NCI-H2227 (cell line): ENCODE results near the gene MAD1L1.

Experiments
- DNase-seq: peaks from one replicate; lab custom pipeline; 2025; ENCODE audit not compliant: unreplicated experiment; lab: John Stamatoyannopoulos, UW

Gene MAD1L1

GRCh38 chr7:1811850-1812508 is 420.8 kb downstream of the MAD1L1 start:
- DNase-seq, result no peak

- no peak for DNase-seq
Observed at GRCh38 chr7:1810961-1811849, 421.5 kb downstream of the MAD1L1 start.

- DNase-seq, result no peak
Observed at GRCh38 chr7:1810521-1810920, 422.2 kb downstream of the MAD1L1 start.

GRCh38 chr7:1809601-1810258 is 423.0 kb downstream of the MAD1L1 start:
- no peak for DNase-seq

GRCh38 chr7:1809070-1809469 is 423.7 kb downstream of the MAD1L1 start:
- DNase-seq, result no peak

- no peak for DNase-seq
Observed at GRCh38 chr7:1807821-1808600, 424.7 kb downstream of the MAD1L1 start.

- DNase-seq, result no peak
Observed at GRCh38 chr7:1806354-1806753, 426.4 kb downstream of the MAD1L1 start.

GRCh38 chr7:1804310-1804709 is 428.4 kb downstream of the MAD1L1 start:
- DNase-seq, result no peak

- DNase-seq, result no peak
Observed at GRCh38 chr7:1802899-1803298, 429.8 kb downstream of the MAD1L1 start.

- DNase-seq, result no peak
Observed at GRCh38 chr7:1800902-1801301, 431.8 kb downstream of the MAD1L1 start.

GRCh38 chr7:1798191-1798590 is 434.6 kb downstream of the MAD1L1 start:
- DNase-seq, result no peak

- no peak for DNase-seq
Observed at GRCh38 chr7:1794888-1795542, 437.7 kb downstream of the MAD1L1 start.

- no peak for DNase-seq
Observed at GRCh38 chr7:1787681-1788235, 445.0 kb downstream of the MAD1L1 start.

GRCh38 chr7:1787241-1787640 is 445.5 kb downstream of the MAD1L1 start:
- no peak for DNase-seq

GRCh38 chr7:1785839-1786238 is 446.9 kb downstream of the MAD1L1 start:
- DNase-seq, result no peak

GRCh38 chr7:1781369-1781768 is 451.4 kb downstream of the MAD1L1 start:
- no peak for DNase-seq

GRCh38 chr7:1779445-1779844 is 453.3 kb downstream of the MAD1L1 start:
- no peak for DNase-seq

GRCh38 chr7:1777122-1777521 is 455.6 kb downstream of the MAD1L1 start:
- no peak for DNase-seq

GRCh38 chr7:1775389-1775788 is 457.4 kb downstream of the MAD1L1 start:
- no peak for DNase-seq

GRCh38 chr7:1770331-1770730 is 462.4 kb downstream of the MAD1L1 start:
- DNase-seq, result no peak
